GM06990 (cell line): ENCODE data around the gene MBLAC1.
"Not testable (repeated sequence)": the region's sequence is repeated elsewhere in the genome, so short reads cannot be mapped to it uniquely, and the experiment has no call there.

Experiments used
- DNase-seq: peaks from one replicate; pipeline ENCODE4 v3.0.0-alpha.2; 2011; ENCODE audit not compliant: insufficient read length; ENCODE audit errors: extremely low read depth
- H3K27me3 ChIP-seq: replicated peaks from 2 replicates; pipeline ENCODE4 v1.6.0; 2011; ENCODE audit warnings: low read length; ENCODE audit not compliant: control insufficient read depth, insufficient read depth
- H3K36me3 ChIP-seq: 2 replicates; pipeline ENCODE4 v1.5.1; 2011; ENCODE audit warnings: low read length; ENCODE audit not compliant: control insufficient read depth, insufficient read depth
- H3K4me3 ChIP-seq: replicated peaks from 2 replicates; pipeline ENCODE4 v1.5.1; 2011; ENCODE audit warnings: low read depth, mild to moderate bottlenecking, control low read depth, low read length
- TF ChIP-seq, protein P1 (sequence below): IDR thresholded peaks from 2 replicates; pipeline ENCODE4 v1.5.1; 2011; ENCODE audit warnings: low read length, control low read depth, mild to moderate bottlenecking, inconsistent platforms; ENCODE audit not compliant: insufficient read depth, poor library complexity, severe bottlenecking

Gene MBLAC1

DNA sequence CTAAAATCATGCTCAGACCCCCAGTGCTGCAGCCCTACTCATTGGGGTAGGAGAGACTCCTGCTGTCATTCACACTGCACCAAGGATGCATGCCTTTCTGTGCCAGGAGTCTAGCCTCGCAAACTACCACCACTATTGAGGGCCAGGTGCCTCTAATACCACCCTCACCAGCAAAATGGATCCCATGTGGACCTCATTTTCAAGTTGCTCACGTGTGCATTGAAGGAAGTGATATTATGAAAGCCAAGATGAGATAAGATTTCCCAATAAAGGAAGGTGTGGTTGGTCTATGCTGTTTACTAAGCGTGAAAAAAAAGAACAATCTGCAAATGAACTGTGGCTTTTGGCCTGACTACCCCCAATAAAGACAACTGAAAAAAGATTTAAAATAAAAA, 14.8 kb downstream of the MBLAC1 start:
- no peaks in the 10 kb centered on the region for H3K36me3 ChIP-seq
- TF ChIP-seq, protein P1, sequence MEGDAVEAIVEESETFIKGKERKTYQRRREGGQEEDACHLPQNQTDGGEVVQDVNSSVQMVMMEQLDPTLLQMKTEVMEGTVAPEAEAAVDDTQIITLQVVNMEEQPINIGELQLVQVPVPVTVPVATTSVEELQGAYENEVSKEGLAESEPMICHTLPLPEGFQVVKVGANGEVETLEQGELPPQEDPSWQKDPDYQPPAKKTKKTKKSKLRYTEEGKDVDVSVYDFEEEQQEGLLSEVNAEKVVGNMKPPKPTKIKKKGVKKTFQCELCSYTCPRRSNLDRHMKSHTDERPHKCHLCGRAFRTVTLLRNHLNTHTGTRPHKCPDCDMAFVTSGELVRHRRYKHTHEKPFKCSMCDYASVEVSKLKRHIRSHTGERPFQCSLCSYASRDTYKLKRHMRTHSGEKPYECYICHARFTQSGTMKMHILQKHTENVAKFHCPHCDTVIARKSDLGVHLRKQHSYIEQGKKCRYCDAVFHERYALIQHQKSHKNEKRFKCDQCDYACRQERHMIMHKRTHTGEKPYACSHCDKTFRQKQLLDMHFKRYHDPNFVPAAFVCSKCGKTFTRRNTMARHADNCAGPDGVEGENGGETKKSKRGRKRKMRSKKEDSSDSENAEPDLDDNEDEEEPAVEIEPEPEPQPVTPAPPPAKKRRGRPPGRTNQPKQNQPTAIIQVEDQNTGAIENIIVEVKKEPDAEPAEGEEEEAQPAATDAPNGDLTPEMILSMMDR: no peak
- H3K4me3 ChIP-seq: no peak overlapping the region
- no peak for DNase-seq
- no peaks in the 10 kb centered on the region for H3K27me3 ChIP-seq

GRCh38 chr7:100142461-100142860, 15.7 kb downstream of the MBLAC1 start:
- H3K36me3 ChIP-seq: no peaks in the 10 kb centered on the region
- no peak for DNase-seq

DNA sequence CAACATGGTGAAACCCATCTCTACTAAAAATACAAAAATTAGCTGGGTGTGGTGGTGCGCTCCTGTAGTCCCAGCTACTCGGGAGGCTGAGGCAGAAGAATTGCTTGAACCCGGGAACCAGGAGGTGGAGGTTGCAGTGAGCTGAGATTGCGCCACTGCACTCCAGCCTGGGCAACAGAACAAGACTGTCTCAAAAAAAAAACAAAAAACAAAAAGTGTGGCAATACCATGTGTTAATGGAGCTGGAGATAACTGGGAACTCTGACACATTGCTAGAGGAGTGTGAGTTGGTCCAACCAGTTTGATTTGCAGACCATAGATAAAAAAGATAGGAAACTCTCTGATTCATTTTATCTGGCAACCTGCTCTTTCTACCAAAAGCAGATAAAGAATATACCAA, 19.6 kb downstream of the MBLAC1 start:
- DNase-seq: not testable (repeated sequence)

More at GRCh38 chr7:100142461-100142860, 15.7 kb downstream of the MBLAC1 start:
- H3K27me3 ChIP-seq: no peaks in the 10 kb centered on the region
- TF ChIP-seq, protein P1: no peak
- no peak overlapping the region for H3K4me3 ChIP-seq

DNA sequence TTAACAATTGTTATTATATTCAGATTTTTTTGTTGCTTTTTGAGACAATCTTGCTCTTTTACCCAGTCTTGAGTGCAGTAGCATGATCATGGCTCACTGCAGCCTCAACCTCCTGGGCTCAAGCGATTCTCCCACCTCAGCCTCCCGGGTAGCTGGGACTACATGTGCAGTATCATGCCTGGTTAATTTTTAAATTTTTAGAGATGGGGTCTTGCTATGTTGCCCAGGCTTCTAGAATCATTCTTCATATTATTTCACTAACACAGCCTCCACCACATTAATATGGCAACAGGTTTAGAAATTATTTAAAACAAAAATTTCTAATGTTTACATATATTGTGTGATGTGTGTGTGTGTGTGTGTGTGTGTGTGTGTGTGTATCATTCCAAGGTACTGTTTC, 20.5 kb downstream of the MBLAC1 start:
- TF ChIP-seq, protein P1: no peak

More for the DNA sequence above, 19.6 kb downstream of the MBLAC1 start:
- not testable (repeated sequence) for H3K27me3 ChIP-seq, H3K36me3 ChIP-seq, H3K4me3 ChIP-seq

DNA sequence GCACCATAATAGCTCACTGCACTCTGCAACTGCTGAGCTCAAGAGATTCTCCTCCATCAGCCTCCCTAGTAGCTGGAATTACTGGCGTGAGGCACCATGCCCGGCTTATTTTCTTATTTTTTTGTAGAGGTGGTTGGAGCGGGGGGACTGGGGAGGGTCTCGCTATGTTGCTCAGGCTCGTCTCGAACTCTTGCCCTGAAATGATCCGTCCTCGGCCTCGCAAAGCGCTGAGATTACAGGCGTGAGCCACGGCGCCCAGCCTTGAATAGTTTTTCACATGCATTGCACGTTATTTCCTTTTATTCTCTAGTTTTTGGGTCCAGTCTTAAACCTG, 21.4 kb downstream of the MBLAC1 start:
- TF ChIP-seq, protein P1: no peak
- DNase-seq: no peak
- H3K27me3 ChIP-seq: no peaks in the 10 kb centered on the region

More for the DNA sequence above, 20.5 kb downstream of the MBLAC1 start:
- Histone ChIP-seq H3K36me3 (peaks cover 3% of the 10 kb centered on the region), H3K27me3 (no peaks in the 10 kb centered on the region), H3K4me3 (no peak overlapping the region)
- DNase-seq: no peak

GRCh38 chr7:100148559-100149328, 22.0 kb downstream of the MBLAC1 start, which contains the start of gene LAMTOR4:
Gene LAMTOR4 (plus strand): TSS chr7:100148918. CDS start chr7:100148973, 55 bp downstream.
- Histone ChIP-seq H3K27me3 (no peaks in the 10 kb centered on the region), H3K36me3 (peaks cover 5% of the 10 kb centered on the region), H3K4me3 (peak within 1 kb of the TSS; percentile 98)
- DNase-seq: peak; percentile 98
- TF ChIP-seq, protein P1: peak; percentile 11

More for the DNA sequence above, 21.4 kb downstream of the MBLAC1 start:
- Histone ChIP-seq H3K36me3 (peaks cover 3% of the 10 kb centered on the region), H3K4me3 (peak overlapping the region; percentile 60)
